ENCODE data around the gene GPC6. TPM values are rescaled to one million over a fixed set of nuclear protein-coding genes. Genes with fewer than 3 reads are reported as not detected.

GPC6 gene
- total and polyA plus RNA-seq, 2 donors (not counting 3 experiments of a cell fraction or from before 2014, with no cell fraction given) = 0.01 TPM; not detected in 1

DNA sequence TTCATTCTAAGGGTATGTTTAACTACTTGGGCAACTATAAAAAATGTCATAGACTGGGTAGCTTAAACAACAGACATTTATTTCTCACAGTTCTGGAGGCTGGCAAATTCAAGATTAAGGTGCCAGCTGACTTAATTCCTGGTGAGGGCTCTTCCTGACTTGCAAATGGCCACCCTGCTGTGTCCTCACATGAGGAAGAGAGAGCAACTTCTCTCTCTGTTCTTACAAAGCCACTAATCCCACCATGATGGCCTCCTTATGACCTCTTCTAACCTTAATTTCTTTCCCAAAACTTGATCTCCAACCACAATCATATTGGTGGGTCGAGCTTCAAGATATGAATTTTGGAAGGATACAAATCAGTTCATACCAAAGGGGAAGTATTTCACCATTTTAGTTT lies 853.9 kb downstream of the GPC6 start:
- intact Hi-C loops (cut with micrococcal nuclease) (no loop called here), dilution Hi-C loops (cut with MboI; ENCODE audit: extremely low pct_ligation_motif_present, low sequenced_read_pairs) (no loop called here)
- Histone ChIP-seq H3K36me3 (ENCODE audit: control insufficient read depth in 2 of 2, extremely low read depth in 1 of 2, insufficient read depth in 2 of 2, low read length in 2 of 2) (no peaks in the 10 kb centered on the region), H2AFZ (ENCODE audit: low read depth, low read length) (no peak overlapping the region), H3K27me3 (ENCODE audit: control insufficient read depth in 2 of 2, insufficient read depth in 2 of 2, low read length in 2 of 2) (no peaks in the 10 kb centered on the region), H3K9me3 (replicated peaks; ENCODE audit: control insufficient read depth, insufficient read depth, low read length) (no peaks in the 10 kb centered on the region), H3K27ac (ENCODE audit: insufficient read depth, low read depth, low read length) (no peak overlapping the region), H3K9ac (replicated peaks; ENCODE audit: extremely low read depth, insufficient read depth, low read length) (no peak overlapping the region), H4K20me1 (replicated peaks; ENCODE audit: control insufficient read depth, extremely low read depth, insufficient read depth, low read length) (no peaks in the 10 kb centered on the region), H3K9me1 (replicated peaks; ENCODE audit: control insufficient read depth, extremely low read depth, insufficient read depth, low read length) (no peaks in the 10 kb centered on the region), H3K4me3 (replicated peaks in 1 of 3; ENCODE audit: insufficient read depth in 1 of 3, low read depth in 1 of 3, low read length in 3 of 3) (no peak overlapping the region), H3K4me1 (ENCODE audit: control insufficient read depth, extremely low read depth, insufficient read depth, low read length) (no peaks in the 10 kb centered on the region), H3K79me2 (ENCODE audit: control insufficient read depth, insufficient read depth, low read length) (no peaks in the 10 kb centered on the region), H3K4me2 (ENCODE audit: insufficient read depth, low read length) (no peak overlapping the region)
- ChIA-PET POLR2A (no interaction called here), CTCF (no interaction called here)
- DNase-seq (ENCODE audit: low read depth, low spot score) = no peak
- TF ChIP-seq FOS (IDR thresholded peaks at IDR 0.05; ENCODE audit: borderline replicate concordance, insufficient read depth, low read length) (no peak), MYC (IDR thresholded peaks at IDR 0.05; ENCODE audit: low read depth, low read length) (no peak), EZH2 (IDR thresholded peaks at IDR 0.05; ENCODE audit: borderline replicate concordance, low read depth, low read length, severe bottlenecking) (no peak), POLR2A (IDR thresholded peaks at IDR 0.05; ENCODE audit: low read depth, low read length) (no peak), POLR2AphosphoS5 (IDR thresholded peaks at IDR 0.05; ENCODE audit: insufficient read depth, low read depth, low read length) (no peak), GATA2 (IDR thresholded peaks at IDR 0.05; ENCODE audit: insufficient read depth, insufficient read length, low read depth, low read length) (no peak), JUN (IDR thresholded peaks at IDR 0.05; ENCODE audit: borderline replicate concordance, insufficient read depth, insufficient read length, low read depth) (no peak)
- TF ChIP-seq, protein P1, sequence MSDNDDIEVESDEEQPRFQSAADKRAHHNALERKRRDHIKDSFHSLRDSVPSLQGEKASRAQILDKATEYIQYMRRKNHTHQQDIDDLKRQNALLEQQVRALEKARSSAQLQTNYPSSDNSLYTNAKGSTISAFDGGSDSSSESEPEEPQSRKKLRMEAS (IDR thresholded peaks at IDR 0.05; ENCODE audit: insufficient read depth, insufficient read length) = no peak
- TF ChIP-seq, protein P2, sequence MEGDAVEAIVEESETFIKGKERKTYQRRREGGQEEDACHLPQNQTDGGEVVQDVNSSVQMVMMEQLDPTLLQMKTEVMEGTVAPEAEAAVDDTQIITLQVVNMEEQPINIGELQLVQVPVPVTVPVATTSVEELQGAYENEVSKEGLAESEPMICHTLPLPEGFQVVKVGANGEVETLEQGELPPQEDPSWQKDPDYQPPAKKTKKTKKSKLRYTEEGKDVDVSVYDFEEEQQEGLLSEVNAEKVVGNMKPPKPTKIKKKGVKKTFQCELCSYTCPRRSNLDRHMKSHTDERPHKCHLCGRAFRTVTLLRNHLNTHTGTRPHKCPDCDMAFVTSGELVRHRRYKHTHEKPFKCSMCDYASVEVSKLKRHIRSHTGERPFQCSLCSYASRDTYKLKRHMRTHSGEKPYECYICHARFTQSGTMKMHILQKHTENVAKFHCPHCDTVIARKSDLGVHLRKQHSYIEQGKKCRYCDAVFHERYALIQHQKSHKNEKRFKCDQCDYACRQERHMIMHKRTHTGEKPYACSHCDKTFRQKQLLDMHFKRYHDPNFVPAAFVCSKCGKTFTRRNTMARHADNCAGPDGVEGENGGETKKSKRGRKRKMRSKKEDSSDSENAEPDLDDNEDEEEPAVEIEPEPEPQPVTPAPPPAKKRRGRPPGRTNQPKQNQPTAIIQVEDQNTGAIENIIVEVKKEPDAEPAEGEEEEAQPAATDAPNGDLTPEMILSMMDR (IDR thresholded peaks at IDR 0.05; ENCODE audit: extremely low read depth in 1 of 2, insufficient read depth in 1 of 2, low read depth in 1 of 2, low read length in 2 of 2) = no peak
- no TSS peak for BruUV-seq (replicated peaks)
- FAIRE-seq = no peak

Measured in endothelial cell of umbilical vein (primary cell).